GM19099 (cell line): Measurements from ENCODE around the gene CCDC92B.

ENCODE experiments used
- POLR2A ChIP-seq: IDR thresholded peaks from 3 replicates; pipeline ENCODE4 v1.6.1; 2011; ENCODE audit warnings: low read depth; ENCODE audit not compliant: insufficient read length; ENCODE audit errors: extremely low read depth

Gene CCDC92B

GRCh38 chr17:2749058-2749783 lies at the start of gene CCDC92B:
Gene CCDC92B, minus strand, starts transcription at chr17:2749652. Its CDS starts 14,507 bp downstream, at chr17:2735145.
- no peak for TF ChIP-seq POLR2A

- TF ChIP-seq POLR2A = no peak
Observed at GRCh38 chr17:2798678-2799077, 49.2 kb upstream of the CCDC92B start.

GRCh38 chr17:2798188-2798587 lies 48.7 kb upstream of the CCDC92B start:
- no peak for TF ChIP-seq POLR2A

- no peak for TF ChIP-seq POLR2A
Observed at GRCh38 chr17:2797637-2798036, 48.2 kb upstream of the CCDC92B start.

- TF ChIP-seq POLR2A = no peak
Observed at GRCh38 chr17:2797226-2797625, 47.8 kb upstream of the CCDC92B start.

- no peak for TF ChIP-seq POLR2A
Observed at GRCh38 chr17:2796164-2797125, 47.0 kb upstream of the CCDC92B start, which contains the start of gene RAP1GAP2. Gene RAP1GAP2, plus strand, starts transcription at chr17:2796438. Its CDS starts 90 bp downstream, at chr17:2796528.

GRCh38 chr17:2795441-2796163 lies 46.1 kb upstream of the CCDC92B start:
- TF ChIP-seq POLR2A = no peak

GRCh38 chr17:2794111-2794803 lies 44.8 kb upstream of the CCDC92B start:
- TF ChIP-seq POLR2A = no peak

- TF ChIP-seq POLR2A = no peak
Observed at GRCh38 chr17:2792366-2793169, 43.1 kb upstream of the CCDC92B start.

GRCh38 chr17:2789700-2790099 lies 40.2 kb upstream of the CCDC92B start:
- no peak for TF ChIP-seq POLR2A

GRCh38 chr17:2786176-2786881 lies 36.9 kb upstream of the CCDC92B start:
- no peak for TF ChIP-seq POLR2A

- TF ChIP-seq POLR2A = no peak
Observed at GRCh38 chr17:2784864-2785263, 35.4 kb upstream of the CCDC92B start.

- TF ChIP-seq POLR2A = no peak
Observed at GRCh38 chr17:2783310-2784030, 34.0 kb upstream of the CCDC92B start.

GRCh38 chr17:2782055-2782454 lies 32.6 kb upstream of the CCDC92B start:
- TF ChIP-seq POLR2A = no peak
